Breast epithelium (tissue), 3 donors: Measurements from ENCODE around the gene KCTD2.

Source experiments
- CTCF ChIP-seq, 3 donors: fragments of 450-650 bp; IDR thresholded peaks; one replicate each; pipeline ENCODE4 v1.5.1; 2016 to 2017; ENCODE audit warnings: antibody characterized with exemption in 3 of 3, mild to moderate bottlenecking in 3 of 3, moderate library complexity in 3 of 3
- POLR2A ChIP-seq: fragments of 450-650 bp; IDR thresholded peaks from one replicate; pipeline ENCODE4 v1.6.1; 2016; ENCODE audit warnings: antibody characterized with exemption, mild to moderate bottlenecking, moderate library complexity
- POLR2AphosphoS5 ChIP-seq, 3 donors: sonication (generic); formaldehyde crosslinking; IDR thresholded peaks; one replicate each; pipeline ENCODE4 v1.6.1; 2017; ENCODE audit warnings: antibody characterized with exemption in 3 of 3

DNA sequence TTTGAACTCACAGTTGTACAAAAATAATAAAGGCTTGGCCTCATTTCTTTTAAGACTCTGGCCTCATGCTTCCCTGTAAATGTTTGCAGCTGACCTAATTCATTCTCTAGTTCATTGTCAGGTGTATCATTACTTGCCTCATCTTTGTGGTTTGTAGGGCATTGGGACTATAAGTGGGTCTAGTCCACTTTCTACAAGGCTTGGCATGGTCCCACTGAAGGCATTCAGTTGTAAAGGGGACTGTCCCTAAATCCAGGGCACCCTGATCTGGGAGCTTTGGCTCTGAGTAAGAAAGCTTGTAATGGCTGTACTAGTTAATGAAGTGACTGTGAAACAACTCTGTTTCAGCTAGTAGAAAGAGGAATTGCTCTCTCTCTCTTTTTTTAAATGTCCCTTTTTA, 2.7 kb downstream of the KCTD2 start:
- TF ChIP-seq CTCF (IDR thresholded peaks at IDR 0.05) (no peak), POLR2AphosphoS5 (IDR thresholded peaks at IDR 0.05) (no peak), POLR2A (no peak)
